Activated CD8-positive, alpha-beta memory T cell treated with anti-CD3 and anti-CD28 coated beads, Interleukin-2, amount 50 U/mL, for 1 hour (primary cell): ENCODE data around the gene TMEM129.

Source experiments
- DNase-seq: peaks from one replicate; pipeline ENCODE4 v3.0.0-alpha.2; 2020; ENCODE audit errors: extremely low read depth

The TMEM129 gene, protein sequence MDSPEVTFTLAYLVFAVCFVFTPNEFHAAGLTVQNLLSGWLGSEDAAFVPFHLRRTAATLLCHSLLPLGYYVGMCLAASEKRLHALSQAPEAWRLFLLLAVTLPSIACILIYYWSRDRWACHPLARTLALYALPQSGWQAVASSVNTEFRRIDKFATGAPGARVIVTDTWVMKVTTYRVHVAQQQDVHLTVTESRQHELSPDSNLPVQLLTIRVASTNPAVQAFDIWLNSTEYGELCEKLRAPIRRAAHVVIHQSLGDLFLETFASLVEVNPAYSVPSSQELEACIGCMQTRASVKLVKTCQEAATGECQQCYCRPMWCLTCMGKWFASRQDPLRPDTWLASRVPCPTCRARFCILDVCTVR

GRCh38 chr4:1721003-1721665 lies at the start of gene TMEM129, which contains the start of gene TACC3:
TMEM129 (minus strand) TSS chr4:1721323; CDS start chr4:1720837, 486 bp downstream.
TACC3 (plus strand) TSS chr4:1721521; CDS start chr4:1723422, 1,901 bp downstream.
- peak; percentile 87 for DNase-seq

- DNase-seq: no peak
These were observed 49.7 kb upstream of the TMEM129 start for GRCh38 chr4:1770791-1771231.

DNA sequence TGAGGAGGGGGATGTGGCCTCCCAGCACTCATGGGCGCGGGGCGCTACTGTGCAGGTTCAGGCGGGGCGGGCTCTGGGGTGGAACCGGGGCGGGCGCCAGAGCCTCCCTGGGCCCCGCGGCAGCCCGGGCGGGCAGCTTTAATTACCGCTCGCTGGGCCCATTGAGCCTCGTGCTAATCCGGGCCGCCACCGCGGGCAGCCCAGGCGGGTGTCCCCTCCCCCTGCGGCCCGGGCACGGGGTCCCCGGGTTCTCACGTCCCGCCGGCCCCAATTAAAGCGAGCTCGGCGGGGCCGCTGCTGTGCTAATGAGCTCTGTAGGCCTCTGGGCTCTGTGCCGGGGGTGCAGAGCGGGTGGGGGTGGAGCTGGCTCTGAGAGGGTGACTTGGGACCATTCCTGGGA lies 49.1 kb upstream of the TMEM129 start:
- no peak for DNase-seq

DNA sequence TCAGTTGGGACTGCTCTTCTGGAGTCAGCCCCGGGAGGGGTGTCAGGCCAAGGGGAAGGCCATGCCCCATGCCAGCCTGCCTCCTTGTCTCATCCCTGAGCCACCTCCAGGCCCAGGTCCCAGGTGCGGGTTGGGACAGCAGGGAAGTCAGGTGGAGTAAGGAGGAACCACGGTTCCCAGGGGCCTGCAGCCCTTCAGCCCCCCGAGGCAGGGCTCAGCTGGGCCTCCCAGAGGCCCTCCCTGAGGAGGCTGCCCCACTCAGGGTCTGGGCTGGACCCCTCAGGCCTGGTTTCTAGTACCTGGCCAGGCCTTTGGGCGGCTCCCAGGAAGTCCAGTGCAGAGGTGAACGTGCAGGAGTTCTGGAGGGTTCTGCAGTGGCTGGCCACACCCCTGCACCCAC lies 48.6 kb upstream of the TMEM129 start:
- DNase-seq: no peak

DNA sequence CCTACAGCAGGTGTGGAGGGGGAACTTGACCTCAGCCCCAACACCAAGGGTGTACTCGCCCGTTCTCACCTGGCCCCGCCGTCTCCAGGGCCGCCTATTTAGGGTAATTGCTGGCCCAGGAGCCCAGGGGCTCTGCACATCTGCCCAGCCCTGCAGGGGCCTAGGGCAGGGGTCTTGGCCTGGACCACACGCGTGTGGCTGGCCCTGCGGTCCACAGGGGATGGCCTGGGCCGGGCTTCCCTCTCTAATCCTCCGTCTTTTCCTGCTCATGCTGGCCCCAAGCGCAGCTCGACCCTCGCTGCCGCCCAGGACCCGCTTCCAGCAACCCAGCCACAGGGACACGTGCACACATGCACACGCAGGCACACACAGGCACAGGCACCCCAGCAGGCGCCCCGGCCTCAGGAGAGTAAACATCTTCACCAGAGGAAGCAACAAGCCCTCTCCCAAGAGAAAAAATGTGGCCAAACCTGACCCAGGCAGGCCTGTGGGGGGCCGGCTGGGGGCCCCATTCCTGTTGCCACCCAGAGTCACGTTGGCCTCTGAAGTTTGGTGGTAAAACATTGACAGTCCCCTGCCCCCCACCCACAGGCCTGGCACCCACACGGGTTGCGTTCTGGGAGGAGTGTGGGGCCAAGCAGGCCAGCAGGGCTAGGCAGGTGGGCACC lies 47.4 kb upstream of the TMEM129 start:
- no peak for DNase-seq

DNA sequence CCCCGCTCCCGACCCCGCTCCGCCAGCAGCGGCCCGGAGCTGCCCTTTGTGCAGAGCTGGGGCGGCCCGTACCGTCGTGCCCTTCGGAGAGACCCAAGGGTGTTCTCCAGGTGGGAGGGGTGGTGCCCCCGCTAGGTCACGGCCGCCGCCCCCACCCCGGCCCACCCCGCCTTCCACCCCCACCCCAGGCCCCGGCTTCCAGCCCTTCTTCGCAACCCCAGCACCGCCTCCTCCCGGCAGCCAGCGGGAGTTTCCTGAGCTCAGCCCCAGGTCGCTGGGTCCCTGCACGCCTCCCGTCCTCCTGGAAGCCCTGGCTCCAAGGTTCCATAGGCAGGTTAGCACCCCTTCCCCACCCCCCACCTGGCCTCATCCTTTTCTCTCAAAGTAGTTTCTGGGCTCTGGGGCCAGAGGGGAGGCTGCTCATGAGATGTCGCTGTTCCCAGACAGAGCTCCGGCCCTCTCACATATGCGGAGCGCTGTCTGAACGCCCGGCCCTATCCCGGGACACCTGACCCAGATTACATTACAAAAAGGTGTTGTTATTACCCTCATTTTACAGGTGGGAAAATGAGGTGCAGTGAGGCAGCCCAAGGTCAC lies 46.7 kb upstream of the TMEM129 start:
- DNase-seq: no peak

DNA sequence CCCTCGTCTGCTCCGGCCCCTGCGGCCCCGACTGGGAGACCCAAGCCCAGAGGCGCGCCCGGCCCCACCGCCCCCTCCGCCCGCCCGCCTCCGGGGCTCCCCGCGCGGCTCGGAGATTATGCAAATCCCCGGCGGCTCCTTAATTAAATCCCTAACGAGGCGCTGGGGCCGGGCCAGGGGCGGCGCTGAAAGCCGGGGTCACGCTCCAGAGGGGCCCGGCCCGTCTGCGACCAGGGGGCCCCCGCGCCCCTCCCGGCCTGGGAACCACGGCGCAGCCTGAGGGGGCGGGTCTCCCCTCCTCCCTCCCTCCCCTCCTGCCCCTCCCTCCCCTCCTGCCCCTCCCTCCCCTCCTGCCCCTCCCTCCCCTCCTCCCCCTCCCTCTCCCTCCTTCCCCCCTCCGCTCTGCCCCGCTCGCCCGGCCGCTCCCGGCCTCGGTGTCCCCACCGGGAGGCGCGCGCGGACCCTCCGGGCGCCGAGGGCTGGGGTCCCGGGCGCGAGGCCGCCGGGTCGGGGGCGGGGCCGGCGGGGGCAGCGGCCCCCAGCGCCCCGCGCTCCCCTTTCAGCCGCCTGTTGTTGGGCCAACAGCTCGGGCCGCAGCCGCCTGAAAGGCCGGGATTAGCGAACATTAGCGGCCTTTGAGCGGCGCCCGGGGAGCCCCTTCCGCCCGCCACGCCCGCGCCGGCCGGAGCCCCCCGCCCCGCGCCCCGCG lies 46.1 kb upstream of the TMEM129 start:
- DNase-seq: no peak

- DNase-seq: no peak
These were observed 45.3 kb upstream of the TMEM129 start for GRCh38 chr4:1766106-1767060.

- DNase-seq: no peak
These were observed 44.4 kb upstream of the TMEM129 start for GRCh38 chr4:1765409-1766072.

DNA sequence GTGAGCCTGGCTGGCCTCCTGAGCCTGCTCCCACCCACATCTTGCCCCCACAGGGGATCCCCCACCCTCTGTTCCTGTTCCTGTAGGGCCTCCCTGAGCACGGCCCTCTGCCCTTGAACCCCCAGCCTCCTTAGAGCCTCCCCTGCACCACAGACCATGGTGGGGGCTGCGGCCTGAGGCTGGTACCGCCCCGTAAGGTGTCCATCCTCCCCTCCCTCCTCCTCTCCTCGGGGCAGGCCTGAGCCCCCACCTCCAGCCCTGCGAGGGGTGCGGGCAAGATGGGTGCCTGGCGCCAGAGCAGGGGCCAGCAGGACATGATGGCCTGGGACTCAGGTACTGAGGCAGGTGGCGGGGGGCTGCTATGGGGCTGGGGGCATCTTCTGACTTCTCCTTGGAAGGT lies 43.5 kb upstream of the TMEM129 start:
- no peak for DNase-seq

- no peak for DNase-seq
These were observed 42.5 kb upstream of the TMEM129 start for GRCh38 chr4:1763550-1764080.

- DNase-seq: no peak
These were observed 42.0 kb upstream of the TMEM129 start for GRCh38 chr4:1763070-1763549.

DNA sequence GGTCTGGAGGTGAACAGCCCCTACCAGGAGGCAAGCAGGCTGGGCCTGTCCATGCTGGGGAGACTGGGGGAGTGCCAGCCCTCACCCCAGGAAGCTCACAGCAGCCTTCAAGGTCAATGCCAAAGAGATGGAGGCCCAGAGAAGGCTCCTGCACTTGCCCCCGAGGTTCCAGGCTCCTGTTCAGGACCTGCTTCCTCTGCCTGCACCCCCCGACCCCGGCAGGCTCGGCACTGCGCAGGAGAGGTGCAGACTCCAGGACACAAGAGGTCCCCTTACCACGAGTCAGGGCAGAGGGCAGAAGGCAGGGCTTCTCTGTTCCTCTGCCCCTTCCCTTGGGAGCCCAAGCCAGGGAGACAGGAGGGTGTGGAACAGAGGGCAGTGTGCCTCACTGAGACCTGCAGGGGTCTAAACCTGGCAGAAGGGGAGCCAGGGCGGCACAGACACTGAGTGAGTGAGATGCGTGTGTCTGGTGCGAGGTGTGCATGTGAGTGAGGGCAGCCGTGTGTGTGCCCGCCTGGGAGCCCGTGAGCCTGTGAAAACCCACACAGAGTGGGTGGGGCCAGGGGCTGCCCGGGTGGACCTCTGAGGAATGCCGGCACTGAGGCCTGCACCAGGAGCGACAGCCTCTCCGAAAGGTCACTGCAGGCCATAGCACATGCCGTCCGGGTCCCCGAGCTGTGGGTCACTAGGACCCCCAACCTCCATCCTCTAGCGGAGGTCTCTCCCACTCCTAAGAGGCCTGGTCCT lies 41.3 kb upstream of the TMEM129 start:
- no peak for DNase-seq

- DNase-seq: no peak
These were observed 40.1 kb upstream of the TMEM129 start for GRCh38 chr4:1761130-1761689.

GRCh38 chr4:1760521-1761071 lies 39.5 kb upstream of the TMEM129 start:
- DNase-seq: no peak

GRCh38 chr4:1759818-1760223 lies 38.7 kb upstream of the TMEM129 start:
- DNase-seq: no peak

DNA sequence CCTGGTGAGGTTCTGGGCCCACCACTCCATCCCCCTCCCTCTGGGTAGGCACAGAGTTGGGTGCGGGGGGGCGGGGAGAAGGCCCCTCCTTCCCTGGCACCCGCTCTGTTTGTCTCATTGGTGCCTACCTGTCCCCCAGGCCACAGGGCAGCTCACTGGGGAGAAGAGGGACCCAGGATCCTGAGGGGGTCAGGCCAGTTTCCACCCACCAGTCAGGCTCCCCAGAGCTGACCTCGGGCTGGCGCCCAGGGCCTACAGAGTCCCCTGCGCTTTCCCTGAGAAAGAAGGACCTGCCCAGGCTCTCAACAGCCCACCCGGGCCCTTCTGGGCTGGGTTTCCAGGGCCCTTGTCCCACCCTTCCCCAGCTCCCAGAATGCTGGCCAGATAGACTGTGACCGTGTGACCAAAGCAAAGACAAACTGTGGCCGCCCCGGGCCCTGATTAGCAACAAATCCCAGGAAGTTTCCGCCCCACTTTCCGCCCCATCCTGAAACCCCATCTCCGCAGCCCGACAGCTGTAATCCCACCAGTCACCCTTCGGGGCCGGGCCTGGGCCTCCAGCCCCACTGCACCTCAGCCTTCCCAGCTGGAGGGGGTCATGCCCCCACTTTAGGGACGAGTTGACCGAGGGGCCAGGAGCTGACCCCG lies 38.2 kb upstream of the TMEM129 start:
- no peak for DNase-seq
